HepG2 (cell line): Measurements from ENCODE around the gene PTX4.

Source experiments
- HDAC1 ChIP-seq: sonication (generic); formaldehyde crosslinking; IDR thresholded peaks from 2 replicates; pipeline ENCODE4 v1.5.1; 2020; ENCODE audit warnings: mild to moderate bottlenecking, missing genetic modification reagents
- HOXA5 ChIP-seq: sonication (generic); formaldehyde crosslinking; IDR thresholded peaks from 2 replicates; pipeline ENCODE4 v1.4.0; 2020; ENCODE audit warnings: missing genetic modification reagents
- KLF6 ChIP-seq: IDR thresholded peaks from 2 replicates; pipeline ENCODE4 v1.8.0; 2016; ENCODE audit warnings: missing biosample characterization, missing genetic modification reagents
- RFX5 ChIP-seq: IDR thresholded peaks from 2 replicates; pipeline ENCODE4 v1.6.1; 2011; ENCODE audit warnings: low read depth, low read length, improper control_type of control experiment
- ZBTB7A ChIP-seq: sonication (generic); formaldehyde crosslinking; IDR thresholded peaks from 2 replicates; pipeline ENCODE4 v1.8.0; 2022; ENCODE audit warnings: mild to moderate bottlenecking, missing genetic modification reagents
- ZNF468 ChIP-seq: sonication (generic); formaldehyde crosslinking; IDR thresholded peaks from 2 replicates; pipeline ENCODE4 v1.8.0; 2022; ENCODE audit warnings: mild to moderate bottlenecking, moderate library complexity, missing genetic modification reagents
- ZNF777 ChIP-seq: sonication (generic); formaldehyde crosslinking; IDR thresholded peaks from 2 replicates; pipeline ENCODE4 v1.4.0; 2020; ENCODE audit warnings: missing genetic modification reagents
- ZNF83 ChIP-seq: sonication (generic); formaldehyde crosslinking; IDR thresholded peaks from 2 replicates; pipeline ENCODE4 v1.4.0; 2020; ENCODE audit warnings: missing genetic modification reagents, mild to moderate bottlenecking, borderline replicate concordance
- TF ChIP-seq, protein P1 (sequence below), 2 experiments: IDR thresholded peaks; 2 replicates each; pipeline ENCODE4 v1.6.1; 2011 to 2012; ENCODE audit warnings: low read length in 2 of 2, borderline replicate concordance in 1 of 2, low read depth in 1 of 2, mild to moderate bottlenecking in 1 of 2, moderate library complexity in 1 of 2
- TF ChIP-seq, protein P2 (sequence below): sonication (generic); formaldehyde crosslinking; IDR thresholded peaks from 2 replicates; pipeline ENCODE4 v1.5.0; 2020; ENCODE audit warnings: mild to moderate bottlenecking, missing genetic modification reagents, moderate library complexity

DNA sequence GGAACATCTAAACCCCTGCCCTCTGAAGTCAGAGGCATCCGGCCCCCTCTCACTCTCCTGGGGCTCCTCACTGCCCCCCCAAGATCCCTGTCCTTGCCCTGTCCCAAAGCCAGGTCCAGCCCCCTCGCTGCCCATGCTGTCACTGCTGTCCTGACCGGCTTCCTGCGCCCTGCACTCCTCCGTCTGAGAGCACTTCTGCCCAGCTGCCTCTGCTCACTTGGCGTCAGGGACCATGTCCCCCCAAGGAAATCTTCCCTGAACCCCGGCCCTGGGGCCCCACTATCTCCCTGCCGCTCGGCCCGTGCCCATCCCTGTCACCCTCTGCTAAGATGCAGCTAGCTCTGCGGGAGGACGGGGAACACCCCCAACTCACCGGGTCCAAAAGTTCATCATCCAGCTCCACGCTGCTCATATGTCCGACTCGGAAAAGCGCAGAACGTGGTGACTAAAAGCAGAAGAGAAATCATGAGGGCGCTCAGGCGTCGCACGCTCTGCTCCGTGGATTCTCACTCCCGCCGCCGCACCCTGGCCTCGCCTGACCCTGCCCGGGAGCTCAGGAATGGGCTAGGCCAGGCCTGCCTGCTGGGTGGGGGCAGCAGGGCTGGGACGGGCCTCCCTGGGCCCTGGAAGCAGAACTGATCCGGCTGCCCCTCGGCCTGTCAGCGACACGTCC, 23.7 kb downstream of the PTX4 start:
- TF ChIP-seq, protein P1, sequence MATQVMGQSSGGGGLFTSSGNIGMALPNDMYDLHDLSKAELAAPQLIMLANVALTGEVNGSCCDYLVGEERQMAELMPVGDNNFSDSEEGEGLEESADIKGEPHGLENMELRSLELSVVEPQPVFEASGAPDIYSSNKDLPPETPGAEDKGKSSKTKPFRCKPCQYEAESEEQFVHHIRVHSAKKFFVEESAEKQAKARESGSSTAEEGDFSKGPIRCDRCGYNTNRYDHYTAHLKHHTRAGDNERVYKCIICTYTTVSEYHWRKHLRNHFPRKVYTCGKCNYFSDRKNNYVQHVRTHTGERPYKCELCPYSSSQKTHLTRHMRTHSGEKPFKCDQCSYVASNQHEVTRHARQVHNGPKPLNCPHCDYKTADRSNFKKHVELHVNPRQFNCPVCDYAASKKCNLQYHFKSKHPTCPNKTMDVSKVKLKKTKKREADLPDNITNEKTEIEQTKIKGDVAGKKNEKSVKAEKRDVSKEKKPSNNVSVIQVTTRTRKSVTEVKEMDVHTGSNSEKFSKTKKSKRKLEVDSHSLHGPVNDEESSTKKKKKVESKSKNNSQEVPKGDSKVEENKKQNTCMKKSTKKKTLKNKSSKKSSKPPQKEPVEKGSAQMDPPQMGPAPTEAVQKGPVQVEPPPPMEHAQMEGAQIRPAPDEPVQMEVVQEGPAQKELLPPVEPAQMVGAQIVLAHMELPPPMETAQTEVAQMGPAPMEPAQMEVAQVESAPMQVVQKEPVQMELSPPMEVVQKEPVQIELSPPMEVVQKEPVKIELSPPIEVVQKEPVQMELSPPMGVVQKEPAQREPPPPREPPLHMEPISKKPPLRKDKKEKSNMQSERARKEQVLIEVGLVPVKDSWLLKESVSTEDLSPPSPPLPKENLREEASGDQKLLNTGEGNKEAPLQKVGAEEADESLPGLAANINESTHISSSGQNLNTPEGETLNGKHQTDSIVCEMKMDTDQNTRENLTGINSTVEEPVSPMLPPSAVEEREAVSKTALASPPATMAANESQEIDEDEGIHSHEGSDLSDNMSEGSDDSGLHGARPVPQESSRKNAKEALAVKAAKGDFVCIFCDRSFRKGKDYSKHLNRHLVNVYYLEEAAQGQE (IDR thresholded peaks at IDR 0.05; ENCODE audit: borderline replicate concordance in 1 of 2, low read depth in 1 of 2, low read length in 2 of 2) = no peak
- TF ChIP-seq KLF6 (CRISPR knock-in tag) (no peak), ZBTB7A (CRISPR knock-in tag) (no peak), ZNF83 (CRISPR knock-in tag) (no peak), HDAC1 (CRISPR knock-in tag) (no peak), RFX5 (no peak), HOXA5 (CRISPR knock-in tag) (no peak), ZNF468 (CRISPR knock-in tag) (no peak), ZNF777 (no peak)
- TF ChIP-seq, protein P2, sequence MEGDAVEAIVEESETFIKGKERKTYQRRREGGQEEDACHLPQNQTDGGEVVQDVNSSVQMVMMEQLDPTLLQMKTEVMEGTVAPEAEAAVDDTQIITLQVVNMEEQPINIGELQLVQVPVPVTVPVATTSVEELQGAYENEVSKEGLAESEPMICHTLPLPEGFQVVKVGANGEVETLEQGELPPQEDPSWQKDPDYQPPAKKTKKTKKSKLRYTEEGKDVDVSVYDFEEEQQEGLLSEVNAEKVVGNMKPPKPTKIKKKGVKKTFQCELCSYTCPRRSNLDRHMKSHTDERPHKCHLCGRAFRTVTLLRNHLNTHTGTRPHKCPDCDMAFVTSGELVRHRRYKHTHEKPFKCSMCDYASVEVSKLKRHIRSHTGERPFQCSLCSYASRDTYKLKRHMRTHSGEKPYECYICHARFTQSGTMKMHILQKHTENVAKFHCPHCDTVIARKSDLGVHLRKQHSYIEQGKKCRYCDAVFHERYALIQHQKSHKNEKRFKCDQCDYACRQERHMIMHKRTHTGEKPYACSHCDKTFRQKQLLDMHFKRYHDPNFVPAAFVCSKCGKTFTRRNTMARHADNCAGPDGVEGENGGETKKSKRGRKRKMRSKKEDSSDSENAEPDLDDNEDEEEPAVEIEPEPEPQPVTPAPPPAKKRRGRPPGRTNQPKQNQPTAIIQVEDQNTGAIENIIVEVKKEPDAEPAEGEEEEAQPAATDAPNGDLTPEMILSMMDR = no peak
